Stimulated activated CD4-positive, alpha-beta T cell treated with anti-CD3 and anti-CD28 coated beads, TNF-alpha, amount 100 ng/mL, for 4 hours (primary cell): Measurements from ENCODE around the gene GABBR2.

Experiments
- DNase-seq, 3 experiments: peaks; one replicate each; pipeline ENCODE4 v3.0.0-alpha.2; 2020; ENCODE audit warnings: low read depth in 3 of 3

GABBR2 gene

DNA sequence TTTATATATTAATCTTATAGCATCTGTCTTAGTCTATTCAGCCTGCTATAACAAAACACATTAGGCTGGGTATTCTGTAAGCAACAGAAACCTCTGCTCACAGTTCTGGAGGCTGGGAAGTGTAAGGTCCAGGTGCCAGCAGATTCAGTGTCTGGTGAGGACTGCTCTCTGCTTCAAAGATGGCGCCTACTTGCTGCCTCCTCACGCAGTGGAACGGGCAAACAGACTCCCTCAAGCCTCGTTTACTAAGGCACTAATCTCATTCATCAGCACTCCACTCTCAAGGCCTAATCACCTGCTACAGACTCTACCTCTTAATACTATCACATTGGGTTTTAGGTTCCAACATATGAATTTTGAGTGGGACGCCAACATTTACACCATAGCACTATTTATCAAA is 448.1 kb downstream of the GABBR2 start:
- no peak for DNase-seq

DNA sequence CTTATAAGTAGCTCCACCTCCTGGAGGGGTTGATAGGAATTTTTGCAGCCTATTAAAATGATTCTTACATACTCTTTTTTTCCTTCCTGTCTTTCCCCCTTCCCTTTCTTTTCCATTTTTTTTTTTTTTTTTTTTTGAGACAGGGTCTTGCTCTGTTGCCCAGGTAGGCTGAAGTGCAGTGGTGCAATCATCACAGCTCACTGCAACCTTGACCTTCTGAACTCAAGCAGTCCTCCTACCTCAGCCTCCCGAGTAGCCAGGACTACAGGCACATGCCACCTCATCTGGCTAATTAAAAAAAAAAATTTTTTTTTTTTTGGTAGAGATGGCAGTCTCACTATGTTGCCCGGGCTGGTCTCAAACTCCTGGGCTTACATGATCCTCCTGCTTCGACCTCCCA is 448.9 kb downstream of the GABBR2 start:
- no peak for DNase-seq

- peak in 1 of 3 experiments; percentile 7 for DNase-seq
These were observed 452.0 kb downstream of the GABBR2 start for GRCh38 chr9:98256756-98257155.

DNA sequence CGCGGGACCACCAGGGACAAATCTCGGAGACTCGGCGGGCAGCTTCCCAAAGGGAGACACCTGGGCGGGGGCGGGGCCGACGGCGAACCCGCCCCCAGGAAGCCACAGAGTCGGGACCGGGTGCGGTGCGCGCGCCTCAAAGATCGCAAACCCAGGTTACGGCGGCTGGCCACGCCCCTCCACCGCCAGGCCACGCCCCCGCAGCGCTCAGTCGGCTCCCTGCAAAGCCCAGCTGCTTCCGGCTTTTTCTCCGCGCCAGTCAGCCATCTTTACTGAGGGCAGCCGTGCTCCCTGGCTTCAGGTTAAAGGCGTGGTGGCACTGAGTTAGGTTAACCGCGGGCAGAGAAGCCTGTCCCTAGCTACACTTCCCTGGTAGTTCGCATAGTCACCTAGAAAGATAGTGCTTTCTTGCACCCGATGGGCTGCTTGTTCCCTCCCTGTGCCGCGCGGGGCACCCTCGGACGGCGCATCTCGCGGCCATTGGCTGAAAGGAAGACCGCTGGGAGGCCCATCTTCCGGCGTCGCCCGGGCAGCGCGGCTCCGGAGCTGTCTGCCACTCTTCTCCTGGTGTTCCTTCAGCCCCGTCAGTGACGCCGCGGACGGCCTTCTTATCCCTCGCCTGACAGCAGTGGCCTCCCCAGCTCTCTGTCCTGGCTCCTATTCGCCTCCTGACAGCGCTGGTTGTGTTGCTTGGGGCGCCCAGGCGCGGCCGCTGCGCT is 453.0 kb downstream of the GABBR2 start, which contains the start of gene TBC1D2:
TBC1D2 (minus strand) TSS at position 72 of the 719 bp plus-strand sequence. CDS start 108 bp downstream, outside the sequence.
- peak; percentile 95 to 98 (median 97) for DNase-seq

DNA sequence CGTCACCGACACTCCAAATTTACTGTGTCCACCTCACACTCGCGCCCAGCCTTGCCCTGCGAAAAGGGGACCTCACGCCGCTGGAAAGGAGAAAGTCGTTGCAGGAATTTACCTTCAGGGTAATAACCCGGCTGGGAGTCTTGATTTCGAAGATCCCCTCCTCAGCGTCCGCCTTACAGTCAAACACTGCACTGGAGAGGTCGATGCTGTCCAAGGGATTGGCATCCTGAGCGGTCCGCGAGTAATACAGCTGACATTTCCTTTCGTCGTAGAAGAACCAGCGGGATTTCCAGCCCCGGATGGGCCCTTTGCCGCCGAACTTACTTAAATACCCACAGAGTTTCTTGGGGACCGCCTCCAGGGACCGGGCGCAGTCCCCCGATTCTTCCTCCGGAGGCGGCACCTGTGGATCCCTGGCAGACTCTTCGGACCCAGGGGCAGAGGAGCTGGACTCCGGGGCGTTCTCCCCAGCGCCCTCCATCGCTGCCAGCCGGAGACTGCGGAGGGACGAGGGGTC is 453.6 kb downstream of the GABBR2 start:
- no peak for DNase-seq

DNA sequence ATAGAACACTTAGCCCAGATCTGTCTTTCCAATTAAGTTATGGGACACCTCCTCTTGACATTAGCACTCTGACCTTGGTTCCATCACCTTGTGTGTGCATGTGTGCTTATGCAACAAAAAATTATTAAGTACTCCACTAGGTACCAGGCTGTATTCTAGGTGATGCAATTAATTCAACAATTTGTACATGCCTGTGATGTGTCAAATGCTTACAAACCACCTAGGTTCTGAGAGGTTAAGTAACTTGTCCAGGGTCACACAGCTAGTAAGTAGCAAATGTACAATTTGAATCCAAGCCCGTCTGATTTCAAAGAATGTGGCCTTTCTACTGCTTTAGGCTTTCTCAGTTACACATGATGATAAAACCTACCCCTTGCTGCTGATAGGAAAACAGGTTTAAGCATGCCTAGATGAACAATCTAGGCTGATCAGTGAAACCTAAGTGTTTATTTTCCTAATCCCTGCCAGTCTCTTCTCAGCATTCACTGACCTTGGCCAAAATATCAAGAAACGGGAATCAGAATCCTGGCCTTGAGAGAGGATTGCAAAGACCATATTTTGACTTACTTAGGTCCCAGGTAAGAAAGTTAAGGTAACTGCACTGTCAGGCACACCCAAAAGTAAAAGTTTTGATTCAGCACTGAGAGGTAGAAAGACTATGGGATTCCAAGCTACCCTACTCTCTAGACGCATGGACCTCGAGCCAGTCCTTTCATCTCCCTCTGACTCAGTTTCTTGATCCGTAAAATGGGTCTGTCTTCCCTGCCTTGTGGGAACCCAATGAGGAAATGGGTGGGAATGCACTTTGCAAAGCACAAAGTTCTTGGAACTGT is 454.3 kb downstream of the GABBR2 start:
- DNase-seq: no peak

DNA sequence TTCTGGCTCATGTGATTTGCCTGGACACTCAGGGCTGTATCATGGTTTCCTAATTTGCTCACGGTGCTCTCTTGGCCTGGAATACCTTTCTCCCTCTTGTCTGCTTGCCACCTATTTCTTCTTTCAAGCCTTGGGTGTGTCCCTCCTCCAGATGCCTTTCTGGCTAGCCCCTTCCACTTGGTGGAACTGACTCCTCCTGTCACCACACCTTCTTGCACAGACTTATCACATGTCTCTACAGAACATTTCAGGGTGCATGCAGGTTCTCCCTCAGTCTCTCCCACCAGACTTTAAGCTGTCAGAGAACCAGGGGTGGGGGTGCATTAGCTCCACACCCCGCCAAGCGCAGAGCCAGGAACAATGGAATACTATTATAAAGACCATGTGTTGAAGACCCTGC is 455.2 kb downstream of the GABBR2 start:
- no peak for DNase-seq

DNA sequence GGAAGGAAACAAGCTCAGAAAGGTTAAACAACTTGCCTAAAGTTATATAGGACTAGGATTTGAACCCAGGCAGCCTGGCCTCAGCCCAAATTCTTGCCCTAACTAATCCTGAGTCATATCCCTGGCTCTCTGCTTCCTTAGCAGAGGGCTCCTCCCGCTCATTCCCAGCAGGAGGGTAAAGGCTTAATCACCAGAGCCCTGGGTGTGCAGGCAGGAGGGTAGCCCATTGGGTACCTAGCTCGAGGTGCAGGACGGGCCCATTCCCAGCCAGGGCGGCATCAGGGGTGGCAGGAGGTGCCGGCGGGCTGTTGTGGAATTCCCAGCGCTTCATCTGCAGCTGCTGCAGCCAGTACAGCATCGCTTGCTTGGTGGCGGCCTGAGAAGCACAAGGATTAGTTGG is 457.2 kb downstream of the GABBR2 start:
- no peak for DNase-seq

DNA sequence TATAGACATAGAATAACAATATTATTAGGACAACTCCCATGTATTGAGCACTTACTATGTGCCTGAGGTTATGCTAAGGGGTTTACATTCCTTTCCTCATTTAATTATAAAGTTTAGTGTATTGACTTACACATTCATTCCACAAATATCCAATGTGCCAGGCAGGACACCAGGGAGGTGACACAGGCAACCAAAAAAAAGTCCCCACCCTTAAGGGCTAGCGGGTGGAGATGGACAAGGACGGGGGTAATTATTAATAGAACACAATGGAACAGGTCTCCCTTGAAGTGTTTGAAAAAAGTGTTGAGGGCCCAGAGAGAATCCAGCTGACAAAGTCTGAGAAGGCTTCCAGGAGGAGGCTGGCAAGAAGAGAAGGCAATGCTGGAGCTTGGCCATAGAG is 459.0 kb downstream of the GABBR2 start:
- DNase-seq: no peak

GRCh38 chr9:98248737-98249474 is 459.8 kb downstream of the GABBR2 start:
- DNase-seq: no peak

GRCh38 chr9:98247831-98248657 is 460.7 kb downstream of the GABBR2 start:
- DNase-seq: no peak

DNA sequence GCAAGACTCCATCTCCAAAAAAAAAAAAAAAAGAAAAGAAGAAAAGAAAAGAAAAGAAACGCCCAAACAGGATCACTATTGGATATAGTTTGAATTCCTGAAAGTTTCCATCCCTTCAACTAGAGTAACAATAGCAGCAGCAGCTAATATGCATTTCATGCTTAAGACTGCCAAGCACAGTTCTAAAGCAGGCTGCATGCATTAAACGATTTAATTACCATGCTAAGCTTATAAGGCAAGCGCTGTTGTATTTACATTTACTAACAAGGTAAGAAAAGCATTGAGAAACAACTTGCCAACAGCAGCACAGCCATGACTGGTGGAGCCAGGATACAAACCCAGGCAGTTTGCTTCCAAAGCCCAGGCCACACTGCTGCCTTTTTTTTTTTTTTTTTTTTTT is 466.3 kb downstream of the GABBR2 start:
- DNase-seq: no peak

DNA sequence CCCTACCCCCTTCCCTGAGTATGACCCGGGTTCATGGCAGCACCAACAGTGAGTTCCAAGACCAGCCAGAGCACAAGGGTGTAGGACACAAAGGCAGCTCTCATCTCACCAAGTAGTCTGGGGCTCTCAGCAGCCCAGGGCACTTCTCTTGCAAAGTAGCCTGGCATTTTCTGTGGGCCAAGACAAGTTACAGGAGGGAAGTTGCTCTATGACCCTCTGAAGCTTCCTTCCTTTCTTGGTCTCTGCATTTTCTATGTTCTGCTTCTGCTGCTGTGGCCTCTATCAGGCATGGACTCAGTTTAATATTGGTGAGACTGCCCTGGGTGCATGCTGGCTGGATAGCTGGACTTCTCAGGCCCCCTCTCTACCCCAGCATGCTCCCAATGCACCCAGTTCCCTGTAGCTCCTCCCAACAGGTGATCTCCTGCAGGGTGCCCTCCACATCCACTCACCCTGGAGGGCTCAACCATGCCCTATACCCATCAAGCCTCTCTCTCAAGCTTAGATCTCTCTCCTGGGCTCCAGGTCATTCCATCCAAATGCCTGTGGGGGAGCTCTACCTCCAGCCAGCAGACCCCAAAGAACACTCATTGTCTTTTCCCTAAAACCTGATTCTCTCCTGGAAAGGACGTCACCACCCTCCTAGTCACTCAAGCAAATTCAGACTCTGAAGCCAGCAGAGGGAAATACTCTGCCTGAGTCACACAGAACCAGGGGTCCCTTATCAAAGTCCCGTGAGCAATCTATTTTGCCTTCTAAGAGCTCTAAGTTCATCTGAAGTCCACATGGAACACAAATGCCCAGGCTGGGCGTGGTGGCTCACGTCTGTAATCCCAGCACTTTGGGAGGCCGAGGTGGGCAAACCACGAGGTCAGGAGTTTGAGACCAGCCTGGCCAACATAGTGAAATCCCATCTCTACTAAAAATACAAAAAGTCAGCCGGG is 467.1 kb downstream of the GABBR2 start:
- DNase-seq: no peak

GRCh38 chr9:98240475-98240874 is 468.3 kb downstream of the GABBR2 start:
- no peak for DNase-seq
